ENCODE data around the gene ADGRB3.
"Not testable (repeated sequence)": the region's sequence is repeated elsewhere in the genome, so short reads cannot be mapped to it uniquely, and the experiment has no call there.

Gene ADGRB3

GRCh38 chr6:69379518-69379917 is 744.4 kb downstream of the ADGRB3 start:
- DNase-seq: no peak

GRCh38 chr6:69383627-69384026 is 748.5 kb downstream of the ADGRB3 start:
- no peak for DNase-seq

- no peak for DNase-seq
These were observed 751.3 kb downstream of the ADGRB3 start for GRCh38 chr6:69386426-69386825.

- DNase-seq: no peak
These were observed 755.0 kb downstream of the ADGRB3 start for GRCh38 chr6:69390125-69390524.

GRCh38 chr6:69391106-69391505 is 756.0 kb downstream of the ADGRB3 start:
- DNase-seq: no peak

GRCh38 chr6:69392745-69393144 is 757.7 kb downstream of the ADGRB3 start:
- DNase-seq: no peak

- DNase-seq: no peak
These were observed 763.2 kb downstream of the ADGRB3 start for GRCh38 chr6:69398311-69398710.

- DNase-seq: no peak
These were observed 763.6 kb downstream of the ADGRB3 start for GRCh38 chr6:69398729-69399128.

GRCh38 chr6:69408886-69409285 is 773.8 kb downstream of the ADGRB3 start:
- DNase-seq: no peak

- no peak for DNase-seq
These were observed 781.7 kb downstream of the ADGRB3 start for GRCh38 chr6:69416776-69417175.

GRCh38 chr6:69421269-69421668 is 786.2 kb downstream of the ADGRB3 start:
- no peak for DNase-seq

- no peak for DNase-seq
These were observed 786.9 kb downstream of the ADGRB3 start for GRCh38 chr6:69422020-69422419.

- DNase-seq: no peak
These were observed 787.4 kb downstream of the ADGRB3 start for GRCh38 chr6:69422475-69422874.

- no peak for DNase-seq
These were observed 788.7 kb downstream of the ADGRB3 start for GRCh38 chr6:69423785-69424184.

GRCh38 chr6:69424581-69424980 is 789.5 kb downstream of the ADGRB3 start:
- no peak for DNase-seq

GRCh38 chr6:69427882-69428281 is 792.8 kb downstream of the ADGRB3 start:
- DNase-seq: no peak

GRCh38 chr6:69432168-69432567 is 797.1 kb downstream of the ADGRB3 start:
- DNase-seq: not testable (repeated sequence)

GRCh38 chr6:69433116-69433515 is 798.0 kb downstream of the ADGRB3 start:
- not testable (repeated sequence) for DNase-seq

GRCh38 chr6:69438113-69438512 is 803.0 kb downstream of the ADGRB3 start:
- no peak for DNase-seq
